ENCODE results near the gene SVIL.
"Not testable (repeated sequence)": the region's sequence is repeated elsewhere in the genome, so short reads cannot be mapped to it uniquely, and the experiment has no call there.

Gene SVIL

GRCh38 chr10:29619241-29619669 is 15.5 kb downstream of the SVIL start:
- no peak for TF ChIP-seq CTCF (IDR thresholded peaks at IDR 0.05; ENCODE audit: insufficient read depth, low read length, missing control alignments)
- no peak overlapping the region for H3K4me3 ChIP-seq (ENCODE audit: low read depth, low read length)
- POLR2A ChIA-PET = no interaction called here
- CTCF ChIA-PET = interaction anchor here (1.0 to 1.4 kb wide), 4 partner anchors 8 to 239 kb away, joined by 3 to 4 read pairs (median 4); no protein-coding TSS in a partner anchor
- no peak for DNase-seq (ENCODE audit: low read depth, low spot score)

- CTCF ChIA-PET = interaction anchor here (0.7 to 1.5 kb wide), 6 partner anchors 8 to 240 kb away, joined by 3 to 4 read pairs (median 4); no protein-coding TSS in a partner anchor
- no peak for TF ChIP-seq CTCF (IDR thresholded peaks at IDR 0.05; ENCODE audit: insufficient read depth, low read length, missing control alignments)
- POLR2A ChIA-PET = no interaction called here
- no peak for DNase-seq (ENCODE audit: low read depth, low spot score)
- no peak overlapping the region for H3K4me3 ChIP-seq (ENCODE audit: low read depth, low read length)
Measured at GRCh38 chr10:29618341-29619171, 16.2 kb downstream of the SVIL start.

- no peak for DNase-seq (ENCODE audit: low read depth, low spot score)
- TF ChIP-seq CTCF (IDR thresholded peaks at IDR 0.05; ENCODE audit: insufficient read depth, low read length, missing control alignments) = no peak
- ChIA-PET POLR2A (no interaction called here), CTCF (interaction anchor here (0.6 to 1.5 kb wide), 6 partner anchors 9 to 240 kb away, joined by 3 to 4 read pairs (median 4); no protein-coding TSS in a partner anchor)
- no peak overlapping the region for H3K4me3 ChIP-seq (ENCODE audit: low read depth, low read length)
Measured at GRCh38 chr10:29617880-29618340, 16.9 kb downstream of the SVIL start.

- no peak for TF ChIP-seq CTCF (IDR thresholded peaks at IDR 0.05; ENCODE audit: insufficient read depth, low read length, missing control alignments)
- CTCF ChIA-PET = no interaction called here
- DNase-seq (ENCODE audit: low read depth, low spot score) = no peak
- no peak overlapping the region for H3K4me3 ChIP-seq (ENCODE audit: low read depth, low read length)
- POLR2A ChIA-PET = no interaction called here
Measured at GRCh38 chr10:29616542-29616941, 18.2 kb downstream of the SVIL start.

- no peak for DNase-seq (ENCODE audit: low read depth, low spot score)
- ChIA-PET POLR2A (no interaction called here), CTCF (interaction anchor here (0.8 to 1.6 kb wide), 3 partner anchors 24 to 98 kb away, joined by 3 to 5 read pairs (median 3); no protein-coding TSS in a partner anchor)
- no peak overlapping the region for H3K4me3 ChIP-seq (ENCODE audit: low read depth, low read length)
- no peak for TF ChIP-seq CTCF (IDR thresholded peaks at IDR 0.05; ENCODE audit: insufficient read depth, low read length, missing control alignments)
Measured at GRCh38 chr10:29615195-29615594, 19.6 kb downstream of the SVIL start.

- CTCF ChIA-PET = interaction anchor here (0.8 to 1.4 kb wide), 2 partner anchors 23 to 97 kb away, joined by 3 read pairs; no protein-coding TSS in a partner anchor
- not testable (repeated sequence) for DNase-seq (ENCODE audit: low read depth, low spot score); H3K4me3 ChIP-seq (ENCODE audit: low read depth, low read length)
- POLR2A ChIA-PET = interaction anchor here (0.6 kb wide), 1 partner anchor 735 kb away, joined by 3 read pairs; the partner anchor contains the start of gene MTPAP
Measured at GRCh38 chr10:29614289-29614688, 20.5 kb downstream of the SVIL start.

Measured in AG04449 (cell line).